WTC11 (cell line): ENCODE data around the gene DOCK8. TPM values are rescaled to one million over a fixed set of nuclear protein-coding genes. Genes with fewer than 3 reads are reported as not detected.

Source experiments
- ATAC-seq: fragments of 200-7000 bp; cut with Tn5 transposase; 2 replicates; pipeline ENCODE4 v1.10.0; 2021; ENCODE audit warnings: mild to moderate bottlenecking, moderate library complexity
- CTCF ChIA-PET: fragments of 300-600 bp; sonication (Branson Sonifier 250); formaldehyde crosslinking; loops from one replicate; lab custom pipeline; 2021; ENCODE audit warnings: antibody characterized with exemption; lab: Charles Lee
- POLR2A ChIA-PET: fragments of 350-600 bp; sonication (Branson Sonifier 250); formaldehyde crosslinking; loops from one replicate; lab custom pipeline; 2021; ENCODE audit warnings: antibody characterized with exemption; lab: Charles Lee
- DNase-seq: peaks from one replicate; pipeline ENCODE4 v3.0.0; 2021; ENCODE audit warnings: low spot score
- H3K27ac Mint-ChIP-seq: 2 replicates; pipeline ENCODE4 v1.8.0; 2021; ENCODE audit warnings: mixed read lengths
- H3K27me3 Mint-ChIP-seq: 2 replicates; pipeline ENCODE4 v1.8.0; 2021; ENCODE audit warnings: low read depth, mild to moderate bottlenecking, moderate library complexity, mixed read lengths
- H3K36me3 Mint-ChIP-seq: 2 replicates; pipeline ENCODE4 v1.8.0; 2021; ENCODE audit warnings: mixed read lengths
- H3K4me1 Mint-ChIP-seq: 2 replicates; pipeline ENCODE4 v1.8.0; 2022; ENCODE audit warnings: mixed read lengths
- H3K4me3 Mint-ChIP-seq: 2 replicates; pipeline ENCODE4 v1.8.0; 2021; ENCODE audit warnings: mild to moderate bottlenecking, moderate library complexity, mixed read lengths
- H3K9me3 Mint-ChIP-seq: 2 replicates; pipeline ENCODE4 v1.8.0; 2021; ENCODE audit warnings: mixed read lengths
- ATF3 ChIP-seq: sonication (generic); formaldehyde crosslinking; conservative IDR thresholded peaks from 2 replicates; pipeline ENCODE4 v1.8.1; 2022; ENCODE audit warnings: mild to moderate bottlenecking, missing genetic modification reagents
- CREM ChIP-seq: sonication (generic); formaldehyde crosslinking; IDR thresholded peaks from 2 replicates; pipeline ENCODE4 v1.8.1; 2022; ENCODE audit warnings: mild to moderate bottlenecking, missing genetic modification reagents, moderate library complexity
- E2F5 ChIP-seq: sonication (generic); formaldehyde crosslinking; IDR thresholded peaks from 2 replicates; pipeline ENCODE4 v1.8.1; 2022; ENCODE audit warnings: mild to moderate bottlenecking, moderate library complexity, missing genetic modification reagents
- GTF2I ChIP-seq: fragments of 250-450 bp; sonication (Bioruptor Pico); conservative IDR thresholded peaks from 2 replicates; pipeline ENCODE4 v1.4.0; 2021; ENCODE audit warnings: mild to moderate bottlenecking
- IRF1 ChIP-seq: sonication (generic); formaldehyde crosslinking; IDR thresholded peaks from 2 replicates; pipeline ENCODE4 v1.8.0; 2023; ENCODE audit warnings: missing genetic modification reagents
- JAZF1 ChIP-seq: fragments of 250-450 bp; sonication (Bioruptor Pico); IDR thresholded peaks from 2 replicates; pipeline ENCODE4 v1.9.0; 2021; ENCODE audit warnings: moderate library complexity, mild to moderate bottlenecking, inconsistent platforms
- KAT7 ChIP-seq: sonication (generic); formaldehyde crosslinking; IDR thresholded peaks from 2 replicates; pipeline ENCODE4 v1.8.1; 2023; ENCODE audit warnings: missing genetic modification reagents, mild to moderate bottlenecking, borderline replicate concordance
- NR1H2 ChIP-seq: sonication (generic); formaldehyde crosslinking; IDR thresholded peaks from 2 replicates; pipeline ENCODE4 v1.9.0; 2021; ENCODE audit warnings: mild to moderate bottlenecking, moderate library complexity, missing genetic modification reagents
- OVOL2 ChIP-seq: fragments of 250-450 bp; sonication (Bioruptor Pico); IDR thresholded peaks from 2 replicates; pipeline ENCODE4 v1.9.0; 2021; ENCODE audit warnings: mild to moderate bottlenecking, borderline replicate concordance
- PREB ChIP-seq: sonication (generic); formaldehyde crosslinking; IDR thresholded peaks from 2 replicates; pipeline ENCODE4 v1.8.1; 2022; ENCODE audit warnings: mild to moderate bottlenecking, missing genetic modification reagents, moderate library complexity, borderline replicate concordance
- PRRX2 ChIP-seq: fragments of 250-450 bp; sonication (Bioruptor Pico); IDR thresholded peaks from 2 replicates; pipeline ENCODE4 v1.8.0; 2021; ENCODE audit warnings: mild to moderate bottlenecking
- STAT6 ChIP-seq: sonication (generic); formaldehyde crosslinking; conservative IDR thresholded peaks from 2 replicates; pipeline ENCODE4 v1.8.1; 2023; ENCODE audit warnings: mild to moderate bottlenecking, low read depth, missing genetic modification reagents, moderate library complexity
- TP53 ChIP-seq: sonication (generic); formaldehyde crosslinking; IDR thresholded peaks from 2 replicates; pipeline ENCODE4 v1.8.1; 2023; ENCODE audit warnings: mild to moderate bottlenecking, missing genetic modification reagents
- ZNF121 ChIP-seq: sonication (generic); formaldehyde crosslinking; IDR thresholded peaks from 2 replicates; pipeline ENCODE4 v1.8.0; 2023; ENCODE audit warnings: missing genetic modification reagents
- ZNF396 ChIP-seq: fragments of 250-450 bp; sonication (Bioruptor Pico); IDR thresholded peaks from 2 replicates; pipeline ENCODE4 v1.8.0; 2021; ENCODE audit warnings: mild to moderate bottlenecking, moderate library complexity, borderline replicate concordance
- ZNF512 ChIP-seq: sonication (generic); formaldehyde crosslinking; IDR thresholded peaks from 2 replicates; pipeline ENCODE4 v1.8.1; 2022; ENCODE audit warnings: missing genetic modification reagents, borderline replicate concordance
- total RNA-seq: library from RNA; stranded (reverse); gene quantifications from 3 replicates; pipeline ENCODE4 v1.2.3, GENCODE V29; 2021
- TF ChIP-seq, protein P1 (sequence below): sonication (generic); formaldehyde crosslinking; IDR thresholded peaks from 2 replicates; pipeline ENCODE4 v1.8.0; 2022; ENCODE audit warnings: mild to moderate bottlenecking, missing genetic modification reagents
- TF ChIP-seq, protein P2 (sequence below): fragments of 250-450 bp; sonication (Bioruptor Pico); IDR thresholded peaks from 2 replicates; pipeline ENCODE4 v1.9.0; 2021; ENCODE audit warnings: moderate library complexity, mild to moderate bottlenecking, inconsistent platforms, borderline replicate concordance

DOCK8 gene
- total RNA-seq, 1 experiment from 2014 or later = 3.2 TPM

DNA sequence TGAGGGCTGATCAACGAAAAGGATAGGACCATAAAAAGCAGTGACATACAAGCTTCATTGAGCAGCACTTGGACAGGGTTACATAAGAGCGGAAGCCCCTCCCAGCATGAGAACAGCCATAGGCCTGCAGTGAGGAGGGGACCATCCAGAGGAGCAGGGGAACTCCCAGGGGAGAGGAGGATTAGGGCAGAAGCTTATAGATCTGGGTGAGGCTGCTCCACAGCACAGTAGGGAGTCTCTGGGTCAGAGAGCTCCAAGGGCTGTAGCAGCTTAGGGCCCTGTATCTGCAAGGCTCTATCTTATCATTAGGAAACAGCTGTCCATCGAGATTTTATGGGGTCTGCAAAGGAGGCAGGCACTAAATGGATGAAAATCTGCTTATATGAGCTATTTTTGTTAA lies 186.6 kb downstream of the DOCK8 start:
- no peak for DNase-seq
- Mint-ChIP-seq H3K4me1 (peaks cover 23% of the 10 kb centered on the region), H3K4me3 (no peak overlapping the region), H3K36me3 (peaks cover 6% of the 10 kb centered on the region; the same call in 1 of the 2 replicates), H3K9me3 (peaks cover 4% of the 10 kb centered on the region), H3K27ac (no peak overlapping the region), H3K27me3 (no peaks in the 10 kb centered on the region)
- no peak for ATAC-seq
- TF ChIP-seq JAZF1 (CRISPR knock-in tag) (no peak), ATF3 (no peak), E2F5 (CRISPR knock-in tag) (no peak), GTF2I (CRISPR knock-in tag) (no peak), CREM (CRISPR knock-in tag) (no peak), ZNF121 (CRISPR knock-in tag) (no peak), KAT7 (CRISPR knock-in tag) (no peak), ZNF512 (CRISPR knock-in tag) (no peak)
- TF ChIP-seq, protein P1, sequence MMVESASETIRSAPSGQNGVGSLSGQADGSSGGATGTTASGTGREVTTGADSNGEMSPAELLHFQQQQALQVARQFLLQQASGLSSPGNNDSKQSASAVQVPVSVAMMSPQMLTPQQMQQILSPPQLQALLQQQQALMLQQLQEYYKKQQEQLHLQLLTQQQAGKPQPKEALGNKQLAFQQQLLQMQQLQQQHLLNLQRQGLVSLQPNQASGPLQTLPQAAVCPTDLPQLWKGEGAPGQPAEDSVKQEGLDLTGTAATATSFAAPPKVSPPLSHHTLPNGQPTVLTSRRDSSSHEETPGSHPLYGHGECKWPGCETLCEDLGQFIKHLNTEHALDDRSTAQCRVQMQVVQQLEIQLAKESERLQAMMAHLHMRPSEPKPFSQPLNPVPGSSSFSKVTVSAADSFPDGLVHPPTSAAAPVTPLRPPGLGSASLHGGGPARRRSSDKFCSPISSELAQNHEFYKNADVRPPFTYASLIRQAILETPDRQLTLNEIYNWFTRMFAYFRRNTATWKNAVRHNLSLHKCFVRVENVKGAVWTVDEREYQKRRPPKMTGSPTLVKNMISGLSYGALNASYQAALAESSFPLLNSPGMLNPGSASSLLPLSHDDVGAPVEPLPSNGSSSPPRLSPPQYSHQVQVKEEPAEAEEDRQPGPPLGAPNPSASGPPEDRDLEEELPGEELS (CRISPR knock-in tag) = no peak
- ChIA-PET CTCF (no interaction called here), POLR2A (no interaction called here)

GRCh38 chr9:404234-404633 lies 189.6 kb downstream of the DOCK8 start:
- Mint-ChIP-seq H3K27ac (peak overlapping the region; percentile 51; the same call in 1 of the 2 replicates), H3K27me3 (no peaks in the 10 kb centered on the region), H3K4me1 (peaks cover 29% of the 10 kb centered on the region), H3K9me3 (peaks cover 4% of the 10 kb centered on the region; the same call in 1 of the 2 replicates), H3K4me3 (no peak overlapping the region), H3K36me3 (peaks cover 6% of the 10 kb centered on the region; the same call in 1 of the 2 replicates)
- DNase-seq (no peak), ATAC-seq (no peak)
- ChIA-PET CTCF (interaction anchor here (0.7 to 1.2 kb wide), 2 partner anchors 142 to 403 kb away, joined by 3 to 4 read pairs; no protein-coding TSS in a partner anchor), POLR2A (no interaction called here)
- TF ChIP-seq TP53 (CRISPR knock-in tag) (no peak), PREB (CRISPR knock-in tag) (no peak), STAT6 (no peak), OVOL2 (CRISPR knock-in tag) (no peak), IRF1 (no peak), PRRX2 (CRISPR knock-in tag) (no peak), ATF3 (no peak), NR1H2 (no peak), ZNF396 (no peak)
- TF ChIP-seq, protein P2, sequence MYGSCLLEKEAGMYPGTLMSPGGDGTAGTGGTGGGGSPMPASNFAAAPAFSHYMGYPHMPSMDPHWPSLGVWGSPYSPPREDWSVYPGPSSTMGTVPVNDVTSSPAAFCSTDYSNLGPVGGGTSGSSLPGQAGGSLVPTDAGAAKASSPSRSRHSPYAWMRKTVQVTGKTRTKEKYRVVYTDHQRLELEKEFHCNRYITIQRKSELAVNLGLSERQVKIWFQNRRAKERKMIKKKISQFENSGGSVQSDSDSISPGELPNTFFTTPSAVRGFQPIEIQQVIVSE (CRISPR knock-in tag) = no peak
